ENCODE measurements around the gene CHRM5.
"Not testable (repeated sequence)": the region's sequence is repeated elsewhere in the genome, so short reads cannot be mapped to it uniquely, and the experiment has no call there.

CHRM5 gene

DNA sequence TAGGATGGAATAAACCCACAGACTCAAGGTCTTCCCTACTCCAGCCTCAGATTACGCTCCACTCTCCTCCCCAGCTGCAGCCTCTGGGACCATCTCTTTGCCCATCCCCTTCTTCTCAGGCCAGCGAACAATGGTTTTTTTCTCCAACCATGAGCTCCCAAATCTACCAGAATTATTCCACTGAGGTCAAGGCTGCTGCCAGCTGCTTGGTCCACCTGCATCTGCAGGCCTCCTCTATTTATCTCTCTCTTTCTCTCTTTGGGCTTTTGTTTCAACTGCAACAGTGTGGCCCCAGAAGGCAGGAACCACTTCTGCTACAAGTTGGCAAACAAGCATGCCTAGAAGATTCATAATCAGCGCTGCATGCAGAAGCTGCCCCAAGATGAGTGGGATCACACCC, 19.1 kb downstream of the CHRM5 start:
- no peak for DNase-seq (ENCODE audit: low read depth in 2 of 3, low spot score in 2 of 3)

DNA sequence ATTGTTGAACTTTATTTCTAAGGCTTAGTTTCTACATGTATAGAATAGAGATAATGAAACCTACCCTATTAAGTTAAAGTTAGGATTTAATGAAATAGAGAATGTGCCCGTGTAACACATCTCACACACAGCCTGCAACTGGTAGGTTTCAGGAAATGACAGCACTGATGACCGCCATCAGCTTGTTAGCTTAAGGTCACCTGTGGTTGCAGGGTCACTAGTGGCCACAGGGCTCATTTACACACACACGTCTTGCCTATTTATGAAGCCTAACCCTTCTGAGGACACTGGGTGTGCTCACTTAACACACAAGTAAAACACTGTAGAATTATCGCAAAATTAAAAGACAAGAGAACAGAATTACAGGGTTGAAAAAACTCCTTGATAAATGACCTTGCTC, 20.1 kb downstream of the CHRM5 start:
- DNase-seq (ENCODE audit: low read depth in 2 of 3, low spot score in 2 of 3), result no peak

DNA sequence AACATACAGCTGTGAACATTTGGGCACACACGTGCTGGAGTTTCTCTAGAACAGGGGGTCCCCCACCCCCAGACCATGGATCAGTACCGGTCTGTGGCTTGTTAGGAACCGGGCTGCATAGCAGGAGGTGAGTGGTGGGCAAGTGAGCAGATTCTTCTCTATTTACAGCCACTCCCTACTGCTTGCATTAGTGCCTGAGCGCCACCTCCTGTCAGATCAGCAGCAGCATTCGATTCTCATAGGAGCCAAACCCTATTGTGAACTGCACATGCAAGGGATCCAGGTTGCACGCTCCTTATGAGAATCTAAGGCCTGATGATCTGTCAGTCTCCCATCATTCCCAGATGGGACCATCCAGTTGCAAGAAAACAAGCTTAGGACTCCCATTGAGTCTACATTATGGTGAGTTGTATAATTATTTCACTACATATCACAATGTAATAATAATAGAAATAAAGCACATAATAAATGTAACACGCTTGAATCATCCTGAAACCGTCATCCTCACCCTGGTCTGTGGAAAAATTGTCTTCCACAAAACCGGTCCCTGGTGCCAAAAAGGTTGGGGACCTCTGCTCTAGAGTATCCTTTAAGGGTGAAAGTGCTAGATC, 25.8 kb downstream of the CHRM5 start:
- DNase-seq (ENCODE audit: low read depth in 2 of 3, low spot score in 2 of 3), result no peak

DNA sequence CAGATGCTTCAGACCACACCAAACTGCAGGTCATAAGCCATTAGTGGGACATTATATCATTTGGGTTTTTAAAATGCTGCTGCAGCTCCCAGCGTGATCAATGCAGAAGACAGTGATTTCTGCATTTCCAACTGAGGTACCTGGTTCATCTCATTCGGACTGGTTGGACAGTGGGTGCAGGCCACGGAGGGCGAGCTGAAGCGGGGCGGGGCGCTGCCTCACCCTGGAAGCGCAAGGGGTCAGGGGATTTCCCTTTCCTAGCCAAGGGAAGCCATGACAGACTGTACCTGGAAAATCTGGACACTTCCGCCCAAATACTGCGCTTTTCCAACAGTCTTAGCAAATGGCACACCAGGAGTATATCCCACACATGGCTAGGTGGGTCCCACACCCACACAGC, 27.4 kb downstream of the CHRM5 start:
- DNase-seq (ENCODE audit: low read depth in 2 of 3, low spot score in 2 of 3), result not testable (repeated sequence)

DNA sequence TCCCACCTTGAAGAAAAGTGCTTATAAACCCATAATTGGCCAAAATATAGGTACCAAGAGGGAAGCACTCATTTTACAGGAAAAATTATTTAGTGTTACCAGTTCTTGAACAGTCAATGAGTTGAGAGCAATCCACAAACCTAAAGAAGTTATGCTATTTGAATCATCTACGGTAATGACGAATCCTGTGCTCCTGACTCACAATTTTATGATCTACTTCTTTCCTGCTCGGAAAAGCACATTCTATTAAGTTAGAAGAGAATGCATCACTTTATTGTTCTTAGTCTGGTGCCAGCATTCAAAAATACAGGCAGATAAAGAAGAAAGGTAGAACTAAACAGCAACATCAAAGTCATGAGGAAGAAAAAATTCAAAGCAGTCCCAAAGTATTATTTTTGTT, 33.2 kb downstream of the CHRM5 start:
- DNase-seq (ENCODE audit: low read depth in 2 of 3, low spot score in 2 of 3), result no peak

DNA sequence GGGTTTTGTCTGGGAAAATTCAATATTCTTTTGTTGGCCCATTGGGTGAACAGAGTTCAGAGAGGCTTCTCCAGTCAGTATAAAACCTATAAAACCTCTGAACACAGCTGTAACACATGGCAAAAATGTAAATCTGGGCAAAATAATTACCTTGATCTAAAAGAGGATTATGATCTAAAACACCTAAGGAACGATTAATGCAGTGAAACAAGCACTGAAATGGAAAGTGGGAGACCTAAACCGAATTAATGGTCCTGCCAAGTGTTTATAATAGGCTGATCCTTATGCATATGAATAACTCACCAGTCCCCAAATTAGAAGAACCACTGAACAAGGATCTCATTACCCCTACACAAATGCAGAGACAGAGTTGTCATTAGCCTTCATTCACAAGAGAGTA, 38.1 kb downstream of the CHRM5 start:
- no peak for DNase-seq (ENCODE audit: low read depth in 2 of 3, low spot score in 2 of 3)

DNA sequence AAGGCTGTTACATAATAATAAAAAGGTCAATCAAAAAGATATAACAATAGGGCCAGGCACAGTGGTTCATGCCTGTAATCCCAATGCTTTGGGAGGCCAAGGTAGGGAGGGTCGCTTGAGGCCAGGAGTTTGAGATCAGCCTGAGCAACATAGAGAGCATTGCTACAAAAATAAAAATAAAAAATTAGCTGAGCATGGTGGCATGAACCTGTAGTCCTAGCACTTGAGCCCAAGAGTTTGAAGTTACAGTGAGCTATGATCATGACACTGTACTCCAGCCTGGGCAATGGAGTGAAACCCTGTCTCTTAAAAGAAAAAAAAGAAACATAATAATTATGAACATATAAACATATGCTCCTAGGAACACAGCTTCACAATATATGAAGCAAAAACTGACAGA, 41.4 kb downstream of the CHRM5 start:
- DNase-seq (ENCODE audit: low read depth in 2 of 3, low spot score in 2 of 3), result no peak

DNA sequence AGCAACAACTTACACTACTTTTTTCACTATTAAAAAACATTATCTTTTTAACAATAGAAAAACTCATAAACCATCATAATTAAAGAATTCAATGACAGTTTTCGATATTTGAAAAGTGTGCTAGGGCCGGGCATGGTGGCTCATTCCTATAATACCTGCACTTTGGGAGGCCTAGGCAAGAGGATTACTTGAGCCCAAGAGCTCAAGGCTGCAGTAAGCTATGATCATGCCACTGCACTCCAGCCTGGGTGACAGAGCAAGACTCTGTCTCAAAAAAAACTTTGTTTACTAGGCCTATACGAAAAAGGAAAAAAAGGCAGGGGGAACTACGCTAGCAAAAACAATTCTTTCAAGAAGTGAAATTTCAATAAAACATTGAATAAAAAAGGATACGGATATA, 42.6 kb downstream of the CHRM5 start:
- no peak for DNase-seq (ENCODE audit: low read depth in 2 of 3, low spot score in 2 of 3)

DNA sequence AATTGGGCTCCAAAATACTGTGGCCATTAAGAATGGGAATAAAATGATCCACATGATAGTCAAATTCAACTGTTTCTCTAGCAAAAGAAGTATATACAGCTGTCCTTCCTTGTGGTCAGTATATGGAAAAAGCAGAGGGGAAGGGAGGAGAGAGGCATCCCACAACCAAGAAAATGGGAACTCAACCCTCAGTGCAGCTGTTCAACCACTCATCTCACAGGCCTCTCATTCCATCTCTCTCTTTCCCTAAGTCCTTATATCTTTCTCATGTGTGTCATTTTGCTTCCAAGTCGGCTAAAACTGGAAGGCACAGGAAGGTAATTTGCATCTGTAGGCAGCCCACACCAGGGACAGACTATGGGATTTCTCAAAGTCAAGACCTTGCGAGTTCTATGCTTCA, 43.2 kb downstream of the CHRM5 start:
- no peak for DNase-seq (ENCODE audit: low read depth in 2 of 3, low spot score in 2 of 3)

DNA sequence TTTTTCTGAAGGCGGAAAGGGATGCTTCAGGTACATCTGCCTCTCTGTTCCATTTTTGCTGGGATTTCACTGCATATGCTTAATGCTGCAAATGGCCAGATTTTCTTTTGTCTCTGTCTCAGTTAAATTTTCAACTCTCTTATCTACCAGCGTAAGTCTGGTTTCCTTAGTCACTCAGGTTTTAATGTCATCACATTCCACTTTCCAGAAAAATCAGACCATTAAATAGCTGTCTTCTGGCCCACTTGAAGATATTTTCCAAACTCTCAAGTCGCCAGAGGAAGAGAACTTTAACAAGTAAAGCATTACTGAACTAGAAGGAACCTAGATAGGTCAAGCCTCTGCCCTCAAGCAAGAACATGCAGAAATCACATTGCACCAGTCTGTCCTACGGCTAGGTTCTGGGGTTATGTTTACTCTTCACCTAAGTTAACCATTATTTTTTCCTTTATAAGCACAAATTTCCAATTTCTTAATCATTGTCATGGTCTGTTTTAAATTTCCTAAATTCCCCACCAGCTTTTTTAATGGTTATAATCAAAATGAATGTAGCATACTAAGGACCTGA, 44.2 kb downstream of the CHRM5 start:
- DNase-seq (ENCODE audit: low read depth in 2 of 3, low spot score in 2 of 3), result no peak

DNA sequence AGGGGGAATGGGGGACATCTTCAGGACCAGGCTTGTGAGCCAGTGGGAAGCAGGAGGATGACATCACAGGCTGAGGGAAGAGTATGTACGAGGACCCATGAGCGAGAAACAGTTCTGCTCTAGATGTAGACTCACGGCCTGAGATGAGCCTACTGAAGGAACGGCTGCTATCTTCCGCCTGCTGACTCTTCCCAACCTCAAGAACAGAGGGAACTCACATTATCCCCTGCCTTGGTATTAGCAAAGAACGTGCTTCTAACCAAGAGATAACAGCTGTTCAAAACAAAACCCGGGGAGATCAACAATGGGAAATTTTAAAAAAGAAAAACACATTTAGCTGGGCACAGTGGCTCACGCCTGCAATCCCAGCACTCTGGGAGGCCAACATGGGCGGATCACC, 45.4 kb downstream of the CHRM5 start:
- no peak for DNase-seq (ENCODE audit: low read depth in 2 of 3, low spot score in 2 of 3)

DNA sequence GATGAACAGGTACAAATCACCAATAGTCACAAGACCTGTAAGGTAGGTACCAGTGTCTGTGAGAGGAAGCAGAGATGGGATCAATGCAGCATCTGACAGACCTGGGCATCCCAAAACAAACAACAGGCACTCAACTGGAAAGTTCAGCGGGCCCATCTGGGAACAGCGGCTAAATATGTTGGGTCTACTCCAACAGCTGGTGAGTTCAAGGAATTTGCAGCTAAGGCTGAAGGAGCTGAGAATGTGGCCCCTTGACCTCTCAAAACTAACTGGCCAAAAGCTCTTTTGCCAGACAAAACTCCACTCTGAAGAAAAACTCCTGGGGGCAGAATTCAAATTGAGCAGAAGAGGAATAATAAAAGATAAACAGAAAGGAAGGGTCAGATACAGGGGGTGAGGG, 46.3 kb downstream of the CHRM5 start:
- no peak for DNase-seq (ENCODE audit: low read depth in 2 of 3, low spot score in 2 of 3)

DNA sequence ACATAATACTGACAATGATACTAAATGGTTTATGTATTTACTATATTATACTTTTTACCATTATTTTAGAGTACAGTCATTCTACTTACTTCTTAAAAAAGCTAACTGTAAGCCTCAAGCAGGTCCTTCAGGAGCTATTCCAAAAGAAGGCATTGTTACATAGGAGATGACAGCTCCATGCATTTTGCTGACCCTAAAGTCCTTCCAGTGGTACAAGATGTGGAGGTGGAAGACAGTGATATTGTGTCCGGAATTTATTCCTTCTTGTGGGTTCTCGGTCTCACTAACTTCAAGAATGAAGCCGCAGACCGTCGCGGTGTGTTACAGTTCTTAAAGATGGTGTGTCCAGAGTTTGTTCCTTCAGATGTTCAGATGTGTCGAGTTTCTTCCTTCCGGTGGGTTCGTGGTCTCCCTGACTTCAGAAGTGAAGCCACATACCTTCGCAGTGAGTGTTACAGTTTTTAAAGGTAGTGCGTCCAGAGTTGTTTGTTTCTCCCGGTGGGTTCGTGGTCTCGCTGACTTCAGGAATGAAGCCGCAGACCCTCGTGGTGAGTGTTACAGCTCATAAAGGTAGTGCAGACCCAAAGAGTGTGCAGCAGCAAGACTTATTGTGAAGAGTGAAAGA, 49.8 kb downstream of the CHRM5 start:
- DNase-seq (ENCODE audit: low read depth in 2 of 3, low spot score in 2 of 3), result peak in 1 of 3 experiments; percentile 23

DNA sequence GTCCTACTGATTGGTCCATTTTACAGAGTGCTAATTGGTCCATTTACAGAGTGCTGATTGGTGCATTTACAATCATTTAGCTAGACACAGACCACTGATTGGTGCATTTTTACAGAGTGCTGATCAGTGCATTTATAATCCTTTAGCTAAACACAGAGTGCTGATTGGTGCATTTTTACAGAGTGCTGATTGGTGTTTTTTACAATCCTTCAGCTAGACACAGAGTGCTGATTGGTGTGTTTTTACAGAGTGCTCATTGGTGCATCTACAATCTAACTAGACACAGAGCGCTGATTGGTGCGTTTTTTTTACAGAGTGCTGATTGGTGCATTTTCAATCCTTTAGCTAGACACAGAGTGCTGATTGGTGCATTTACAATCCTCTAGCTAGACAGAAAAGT, 50.4 kb downstream of the CHRM5 start:
- not testable (repeated sequence) for DNase-seq (ENCODE audit: low read depth in 2 of 3, low spot score in 2 of 3)

DNA sequence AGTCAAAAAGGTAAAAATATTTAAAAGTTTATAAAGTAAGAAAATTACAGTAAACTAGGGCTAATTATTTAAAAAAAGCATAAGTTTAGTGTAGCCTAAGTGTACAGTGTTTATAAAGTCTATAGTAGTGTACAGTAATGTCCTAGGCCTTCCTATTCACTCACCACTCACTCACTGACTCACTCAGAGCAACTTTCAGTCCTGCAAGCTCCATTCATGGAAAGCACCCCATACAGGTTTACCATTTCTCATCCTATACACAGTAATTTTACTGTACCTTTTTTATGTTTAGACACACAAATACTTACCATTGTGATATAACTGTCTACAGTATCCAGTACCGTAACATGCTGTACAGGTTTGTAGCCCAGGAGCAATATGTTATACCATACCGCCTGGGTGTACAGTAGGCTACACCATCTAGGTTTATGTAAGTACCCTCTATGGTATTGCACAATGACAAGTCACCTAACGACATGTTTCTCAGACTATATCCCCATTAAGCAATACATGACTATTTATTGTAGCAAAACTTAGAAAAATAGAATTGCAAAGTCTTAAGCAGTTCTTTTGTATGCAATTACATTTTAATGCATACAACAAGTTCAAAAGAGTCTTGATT, 51.2 kb downstream of the CHRM5 start:
- DNase-seq (ENCODE audit: low read depth in 2 of 3, low spot score in 2 of 3), result no peak

DNA sequence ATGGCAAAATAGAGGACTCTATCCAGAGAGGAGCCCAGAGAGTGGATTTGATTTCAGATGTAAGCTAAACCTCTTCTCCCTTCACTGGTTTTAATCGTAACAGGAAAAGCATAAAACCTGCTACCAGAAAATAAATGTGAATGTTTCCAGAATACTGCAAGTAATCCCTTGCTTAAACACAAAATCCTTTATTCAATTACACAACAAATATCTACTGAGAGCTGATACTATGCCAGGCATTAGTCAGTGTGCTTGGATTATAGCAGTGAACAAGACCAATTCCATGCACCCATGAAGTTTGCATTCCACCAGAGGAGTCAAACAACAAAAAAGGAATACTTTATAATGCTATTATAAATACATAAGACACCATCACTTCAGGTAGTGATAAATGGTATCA, 55.6 kb downstream of the CHRM5 start:
- no peak for DNase-seq (ENCODE audit: low read depth in 2 of 3, low spot score in 2 of 3)

DNA sequence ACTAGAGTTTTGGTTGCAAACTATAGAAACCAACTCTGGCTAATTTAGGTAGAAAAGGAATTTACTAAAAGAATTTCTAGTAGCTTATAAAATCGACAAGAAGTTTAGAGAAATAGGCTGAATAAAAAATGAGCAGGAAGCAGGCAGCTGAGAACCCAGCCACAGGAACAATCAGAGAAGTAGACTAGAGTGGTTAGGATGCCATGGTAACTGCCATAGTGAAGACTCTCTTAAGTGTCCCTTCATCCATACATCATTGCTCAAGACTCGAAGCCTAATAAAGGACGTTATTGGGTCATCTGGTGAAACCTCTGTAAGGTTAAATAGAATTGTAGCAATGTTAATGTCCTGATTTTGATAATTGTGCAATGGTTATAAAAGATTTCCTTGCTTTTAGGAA, 57.0 kb downstream of the CHRM5 start:
- DNase-seq (ENCODE audit: low read depth in 2 of 3, low spot score in 2 of 3), result no peak

DNA sequence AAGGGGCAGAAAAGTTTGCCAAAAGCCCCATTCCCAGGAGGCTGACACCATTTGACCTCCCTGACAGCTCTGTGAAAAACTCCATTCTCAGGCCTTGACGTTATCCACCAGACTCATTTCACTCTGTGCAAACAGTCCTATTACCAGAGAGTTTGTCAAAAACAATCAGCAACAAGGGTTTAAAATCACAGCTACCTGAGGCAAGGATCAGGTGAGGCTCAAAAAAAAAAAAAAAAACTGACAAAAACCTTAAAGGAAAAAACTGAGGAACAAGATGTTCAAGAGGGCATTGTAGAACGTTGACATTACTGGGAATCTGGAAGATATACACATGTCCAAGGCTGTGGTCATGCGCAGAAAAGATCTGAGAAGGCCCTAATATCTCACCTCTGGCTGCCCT, 59.3 kb downstream of the CHRM5 start:
- no peak for DNase-seq (ENCODE audit: low read depth in 2 of 3, low spot score in 2 of 3)

DNA sequence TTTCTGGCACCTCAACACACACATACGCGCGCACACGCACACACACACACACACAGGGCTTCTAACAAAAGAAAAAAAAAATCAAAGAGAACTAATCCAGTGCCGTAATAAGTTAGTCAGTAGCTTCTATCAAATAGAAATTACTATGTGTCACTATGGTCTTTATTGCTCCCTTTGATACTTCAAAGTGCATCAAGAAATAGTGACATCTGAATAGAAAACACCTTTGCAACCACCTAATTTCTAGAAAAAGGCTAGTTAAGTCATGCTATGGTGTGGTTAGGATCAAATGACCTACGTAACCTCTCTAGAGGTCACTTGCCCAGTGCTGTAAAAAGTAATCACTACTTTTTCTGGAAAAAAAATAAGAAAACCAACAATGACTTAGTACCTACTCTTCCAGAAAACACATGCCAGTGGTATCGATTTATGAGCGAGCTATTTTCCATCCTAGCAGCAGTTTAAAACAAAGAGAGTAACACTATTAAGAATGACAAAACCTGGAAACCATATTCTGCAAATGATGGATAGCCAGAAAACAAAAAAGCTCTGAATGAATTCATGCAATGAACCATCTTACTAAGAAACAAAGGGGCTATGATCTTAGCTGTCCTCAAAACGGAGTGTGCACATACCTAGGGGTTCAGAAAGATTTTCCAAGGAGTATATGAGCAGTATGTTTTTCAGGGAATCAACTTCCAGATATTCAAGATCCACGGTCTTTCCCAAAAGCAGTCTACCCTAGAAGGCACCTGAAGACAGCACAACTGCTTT, 63.9 kb downstream of the CHRM5 start:
- DNase-seq (ENCODE audit: low read depth in 2 of 3, low spot score in 2 of 3), result no peak

DNA sequence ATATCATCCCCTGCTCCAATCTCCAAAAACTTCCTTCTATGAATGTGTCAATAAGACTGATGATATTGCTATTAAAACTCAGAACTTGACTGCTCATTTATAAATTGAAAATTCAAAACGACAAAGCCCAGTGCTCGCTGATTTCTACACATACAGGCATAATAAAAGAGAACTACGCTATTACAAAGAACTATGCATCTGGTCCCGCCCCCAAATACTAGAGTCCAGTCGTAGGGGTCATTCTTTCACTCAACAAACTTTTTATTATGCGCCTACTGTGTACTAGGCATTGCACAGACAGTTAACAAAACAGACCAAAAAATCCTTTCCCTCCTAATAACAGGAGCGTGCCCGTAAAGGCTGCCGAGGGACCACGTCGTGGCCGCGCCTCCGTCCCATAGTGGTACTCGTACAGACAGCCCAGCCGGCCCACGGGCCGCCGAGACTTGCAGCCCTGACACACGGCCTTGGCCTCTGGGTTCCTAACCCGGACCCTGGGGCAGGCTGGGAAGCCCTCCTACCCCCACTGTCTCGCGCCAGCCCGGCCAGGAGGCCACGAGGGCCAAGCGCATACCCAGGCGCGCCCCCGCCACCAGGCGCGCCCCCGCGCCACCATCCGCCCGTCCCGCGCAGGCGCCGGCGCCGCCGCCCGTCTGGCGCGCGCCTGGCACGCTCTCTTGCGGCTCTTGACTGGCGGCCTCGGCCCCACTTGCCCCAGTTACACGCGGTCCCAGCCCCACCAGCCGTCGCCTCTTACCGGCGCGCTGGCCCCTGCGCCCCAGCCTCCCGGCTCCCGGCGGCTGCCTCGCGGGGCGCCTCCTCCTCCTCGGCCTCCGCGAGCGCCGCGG, 70.0 kb downstream of the CHRM5 start:
- DNase-seq (ENCODE audit: low read depth in 2 of 3, low spot score in 2 of 3), result peak; percentile 34 to 71 (median 49)
